ENCODE data around the gene IFNLR1.
A peak's percentile ranks its signal among the peaks of the same experiment; 100 is the strongest.

Gene IFNLR1

GRCh38 chr1:24205345-24206082 is 18.4 kb upstream of the IFNLR1 start:
- no peak for DNase-seq (ENCODE audit: low read depth)

- no peak for DNase-seq (ENCODE audit: low read depth)
These were observed 17.0 kb upstream of the IFNLR1 start for GRCh38 chr1:24204116-24204515.

GRCh38 chr1:24203404-24203803 is 16.3 kb upstream of the IFNLR1 start:
- DNase-seq (ENCODE audit: low read depth) = no peak

GRCh38 chr1:24202987-24203386 is 15.9 kb upstream of the IFNLR1 start:
- no peak for DNase-seq (ENCODE audit: low read depth)

GRCh38 chr1:24202556-24202955 is 15.5 kb upstream of the IFNLR1 start:
- DNase-seq (ENCODE audit: low read depth) = no peak

GRCh38 chr1:24201941-24202440 is 14.9 kb upstream of the IFNLR1 start:
- peak; percentile 60 for DNase-seq (ENCODE audit: low read depth)

- DNase-seq (ENCODE audit: low read depth) = peak; percentile 49
These were observed 12.3 kb upstream of the IFNLR1 start for GRCh38 chr1:24199291-24199900.

GRCh38 chr1:24198766-24199165 is 11.7 kb upstream of the IFNLR1 start:
- no peak for DNase-seq (ENCODE audit: low read depth)

GRCh38 chr1:24195874-24196273 is 8.8 kb upstream of the IFNLR1 start:
- DNase-seq (ENCODE audit: low read depth) = no peak

GRCh38 chr1:24195136-24195535 is 8.0 kb upstream of the IFNLR1 start:
- DNase-seq (ENCODE audit: low read depth) = no peak

- DNase-seq (ENCODE audit: low read depth) = no peak
These were observed 6.0 kb upstream of the IFNLR1 start for GRCh38 chr1:24193046-24193445.

GRCh38 chr1:24191860-24192259 is 4.8 kb upstream of the IFNLR1 start:
- no peak for DNase-seq (ENCODE audit: low read depth)

GRCh38 chr1:24190983-24191461 is 3.9 kb upstream of the IFNLR1 start:
- no peak for DNase-seq (ENCODE audit: low read depth)

GRCh38 chr1:24189528-24189927 is 2.4 kb upstream of the IFNLR1 start:
- DNase-seq (ENCODE audit: low read depth) = no peak

GRCh38 chr1:24186711-24186992 is 437 bp downstream of the IFNLR1 start:
- DNase-seq (ENCODE audit: low read depth) = no peak

- DNase-seq (ENCODE audit: low read depth) = no peak
These were observed 918 bp downstream of the IFNLR1 start for GRCh38 chr1:24186031-24186710.

- DNase-seq (ENCODE audit: low read depth) = no peak
These were observed 2.0 kb downstream of the IFNLR1 start for GRCh38 chr1:24185076-24185475.

GRCh38 chr1:24182061-24182460 is 5.0 kb downstream of the IFNLR1 start:
- DNase-seq (ENCODE audit: low read depth) = no peak

- DNase-seq (ENCODE audit: low read depth) = no peak
These were observed 5.5 kb downstream of the IFNLR1 start for GRCh38 chr1:24181619-24182018.

- no peak for DNase-seq (ENCODE audit: low read depth)
These were observed 6.4 kb downstream of the IFNLR1 start for GRCh38 chr1:24180676-24181075.

GRCh38 chr1:24179251-24179840 is 7.7 kb downstream of the IFNLR1 start:
- no peak for DNase-seq (ENCODE audit: low read depth)

- DNase-seq (ENCODE audit: low read depth) = no peak
These were observed 8.7 kb downstream of the IFNLR1 start for GRCh38 chr1:24178407-24178806.

- DNase-seq (ENCODE audit: low read depth) = no peak
These were observed 9.9 kb downstream of the IFNLR1 start for GRCh38 chr1:24177161-24177560.

Measured in CMK (cell line).